HG02938 (cell line): Measurements from ENCODE around the gene CENPH.
"Not testable (repeated sequence)": the region's sequence is repeated elsewhere in the genome, so short reads cannot be mapped to it uniquely, and the experiment has no call there.

Source experiments
- ATAC-seq: cut with Tn5 transposase; IDR thresholded peaks from one replicate; pipeline ENCODE4 v1.9.1; 2021; ENCODE audit warnings: mild to moderate bottlenecking, moderate library complexity; ENCODE audit not compliant: unreplicated experiment

CENPH gene

DNA sequence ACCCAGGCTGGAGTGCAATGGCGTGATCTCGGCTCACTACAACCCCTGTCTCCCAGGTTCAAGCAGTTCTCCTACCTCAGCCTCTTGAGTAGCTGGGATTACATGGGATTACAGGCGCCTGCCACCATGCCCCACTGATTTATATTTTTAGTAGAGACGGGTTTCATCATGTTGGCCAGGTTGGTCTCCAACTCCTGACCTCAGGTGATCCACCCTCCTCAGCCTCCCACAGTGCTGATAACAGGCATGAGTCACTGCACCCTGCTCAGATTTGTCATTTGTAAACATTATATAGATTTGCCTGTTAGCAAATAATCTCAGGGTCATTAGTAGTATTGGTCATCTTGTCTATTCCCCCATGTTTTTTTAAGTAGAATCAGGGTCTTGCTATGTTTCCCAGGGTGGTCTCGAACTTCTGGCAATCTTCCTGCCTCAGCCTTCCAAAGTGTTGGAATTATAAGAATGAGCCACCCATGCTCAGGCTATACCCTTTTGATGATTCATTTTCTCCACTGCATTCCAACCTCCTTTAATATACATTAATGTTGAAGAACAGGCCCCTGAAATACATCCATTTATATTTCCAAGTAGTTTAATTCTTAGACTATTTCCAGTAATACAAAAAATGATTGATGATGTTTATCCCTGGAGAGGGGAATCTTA, 17.3 kb downstream of the CENPH start:
- no peak for ATAC-seq

DNA sequence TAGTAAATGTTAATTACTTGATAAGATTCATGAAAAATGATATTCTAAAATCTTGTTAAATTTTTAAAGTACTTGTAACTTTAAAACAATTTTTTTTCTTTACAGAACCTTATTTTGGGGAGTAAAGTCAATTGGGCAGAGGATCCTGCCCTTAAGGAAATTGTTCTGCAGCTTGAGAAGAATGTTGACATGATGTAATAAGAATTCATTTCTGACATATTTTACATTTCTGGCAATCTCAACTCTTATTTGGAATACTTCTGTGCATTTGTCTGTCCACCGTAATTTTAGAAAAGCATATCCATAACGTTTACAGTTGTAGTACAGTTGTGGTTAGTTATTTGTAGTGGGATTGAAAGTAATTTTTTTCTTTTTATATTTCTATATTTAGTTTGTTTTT, 20.2 kb downstream of the CENPH start:
- ATAC-seq: no peak

DNA sequence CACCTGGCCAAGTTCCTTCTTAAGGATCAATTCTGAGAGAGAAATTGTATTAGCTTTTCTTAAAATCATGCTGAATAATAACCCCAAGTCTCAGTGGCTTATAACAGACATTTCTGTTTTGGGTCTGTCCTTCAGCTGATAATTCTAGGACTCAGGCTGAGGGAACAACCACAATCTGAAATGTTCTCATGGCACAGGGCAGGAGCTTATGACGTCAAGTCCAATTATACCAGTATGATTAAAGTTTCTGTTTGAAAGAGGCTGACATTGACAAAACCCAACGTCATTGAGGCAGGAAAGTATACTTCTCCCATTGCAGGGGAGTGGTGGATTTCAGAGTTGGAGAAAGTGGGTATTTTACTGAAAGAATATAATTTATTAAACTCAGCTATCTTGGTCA, 21.8 kb downstream of the CENPH start:
- ATAC-seq: no peak

DNA sequence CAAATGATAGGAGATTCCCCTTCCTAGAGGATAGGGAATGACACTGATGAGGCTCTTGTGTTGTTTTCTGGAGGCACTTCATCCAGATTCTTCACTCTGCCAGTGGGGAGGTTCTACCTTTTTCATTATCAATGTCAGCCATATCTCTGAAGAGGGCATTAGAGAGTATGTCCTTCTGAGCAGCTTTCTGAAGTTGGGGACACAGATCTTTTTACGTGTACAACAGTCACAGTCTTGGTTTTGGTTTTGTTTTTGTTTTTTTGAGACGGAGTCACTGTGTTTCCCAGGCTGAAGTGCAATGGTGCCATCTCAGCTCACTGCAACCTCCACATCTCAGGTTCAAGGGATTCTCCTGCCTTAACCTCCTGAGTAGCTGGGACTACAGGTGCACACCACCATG, 22.6 kb downstream of the CENPH start:
- no peak for ATAC-seq

DNA sequence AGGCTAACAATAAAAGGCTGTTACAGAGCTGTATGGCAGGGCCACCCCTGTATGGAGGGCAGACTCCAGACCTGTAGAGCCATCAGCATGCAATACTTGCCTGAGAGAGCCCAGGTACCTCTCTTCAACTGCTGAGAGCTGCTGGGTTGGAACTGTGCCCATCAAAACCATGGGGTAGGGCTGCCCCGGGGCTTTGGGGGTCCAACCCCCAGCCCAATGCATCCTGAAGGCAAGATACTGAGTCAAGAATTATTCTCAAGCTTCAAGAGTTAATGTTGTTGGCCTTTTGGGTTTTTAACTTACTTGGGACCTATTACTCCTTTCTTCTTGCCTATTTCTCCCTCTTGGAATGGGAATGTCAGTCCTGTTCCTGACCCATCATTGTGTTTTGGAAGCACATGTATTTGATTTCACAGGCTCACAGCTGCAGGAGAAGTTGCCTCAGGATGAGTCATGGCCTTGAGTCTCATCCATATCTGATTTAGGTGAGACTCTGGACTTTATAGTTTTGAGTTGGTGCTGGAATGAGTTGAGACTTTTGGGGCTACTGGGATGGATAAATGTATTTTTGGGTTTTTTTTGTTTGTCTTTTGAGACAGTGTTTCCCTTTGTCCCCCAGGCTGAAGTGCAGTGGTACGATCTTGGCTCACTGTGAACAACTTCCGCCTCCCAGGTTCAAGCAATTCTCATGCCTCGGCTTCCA, 24.3 kb downstream of the CENPH start:
- ATAC-seq: no peak

DNA sequence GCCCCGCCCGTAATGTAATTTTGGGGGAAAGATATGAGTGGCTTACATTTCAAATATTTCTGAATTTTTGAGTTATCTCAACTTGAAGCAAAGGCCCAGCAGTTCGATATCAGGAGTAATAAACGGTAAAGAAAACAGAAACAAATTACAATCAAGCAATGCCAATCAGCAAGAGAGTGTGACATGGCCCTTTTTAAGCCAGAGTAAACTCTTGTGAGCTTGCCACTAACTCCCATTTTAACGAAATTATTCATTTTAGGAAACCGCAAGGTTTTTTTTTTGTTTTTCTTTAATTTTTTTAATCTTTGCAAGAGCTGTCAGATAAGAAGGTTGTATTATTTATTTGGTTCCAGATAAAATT, 27.7 kb downstream of the CENPH start:
- no peak for ATAC-seq

DNA sequence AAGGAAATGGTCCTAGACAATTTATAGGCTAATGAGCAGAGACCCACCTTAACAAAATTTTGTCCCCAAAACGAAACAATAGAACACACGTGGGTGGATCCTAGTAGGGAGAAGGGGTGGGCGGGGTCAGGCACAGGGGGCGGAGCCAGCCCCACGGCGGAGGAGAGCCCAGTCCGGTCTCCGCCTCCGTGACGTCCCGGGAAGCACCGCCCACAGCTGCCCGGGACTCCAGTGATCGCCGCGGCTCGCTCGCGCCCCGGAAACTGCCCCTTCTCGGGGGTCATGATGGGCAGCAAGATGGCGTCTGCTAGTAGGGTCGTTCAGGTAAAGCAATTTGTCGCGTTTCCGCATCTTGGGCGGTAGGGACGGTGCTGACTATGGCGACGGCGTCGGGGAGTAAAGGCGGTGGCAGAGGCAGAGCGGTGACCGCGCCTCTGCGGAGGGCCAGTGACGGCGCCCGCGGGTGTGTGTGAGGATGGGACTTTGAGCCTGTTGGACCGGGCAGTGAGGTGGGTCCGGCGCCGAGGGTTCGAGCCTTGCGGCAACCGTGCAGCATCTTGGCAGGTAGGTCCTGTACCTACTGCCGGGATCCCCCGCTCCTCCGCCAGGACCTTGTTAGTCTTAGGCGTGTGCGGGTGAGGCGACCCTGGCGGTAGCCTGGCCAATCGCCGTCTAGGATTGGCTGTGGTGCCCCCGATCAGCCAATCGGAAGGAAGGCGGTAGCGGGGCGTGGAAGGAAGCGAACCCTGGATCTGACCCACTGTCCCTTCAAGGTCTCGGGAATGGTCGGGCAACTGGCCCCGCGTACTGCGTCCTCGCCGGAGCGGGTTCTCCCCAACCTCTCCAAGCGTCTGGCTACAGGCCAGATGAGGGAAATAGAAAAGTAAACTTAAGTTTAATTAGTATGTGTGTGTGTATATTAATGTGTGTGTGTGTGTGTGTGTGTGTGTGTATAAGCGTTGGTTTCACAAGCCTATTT, 28.5 kb downstream of the CENPH start:
- ATAC-seq: peak; percentile 93

DNA sequence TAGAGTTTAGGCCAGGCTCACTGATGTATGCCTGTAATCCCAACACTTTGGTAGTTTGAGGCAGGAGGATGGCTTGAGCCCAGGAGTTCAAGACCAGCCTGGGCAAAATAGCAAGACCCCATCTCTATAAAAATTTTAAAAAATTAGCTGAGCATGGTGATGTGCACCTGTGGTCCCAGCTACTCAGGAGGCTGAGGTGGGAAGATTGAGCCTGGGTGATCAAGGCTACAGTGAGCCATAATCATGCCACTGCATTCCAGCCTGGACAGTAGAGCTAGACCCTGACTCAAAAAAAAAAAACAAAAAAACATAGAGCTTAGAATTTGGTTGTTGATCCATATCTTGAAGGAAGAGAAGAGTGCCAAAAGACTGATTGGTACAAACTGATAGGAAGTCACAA, 30.6 kb downstream of the CENPH start:
- no peak for ATAC-seq

DNA sequence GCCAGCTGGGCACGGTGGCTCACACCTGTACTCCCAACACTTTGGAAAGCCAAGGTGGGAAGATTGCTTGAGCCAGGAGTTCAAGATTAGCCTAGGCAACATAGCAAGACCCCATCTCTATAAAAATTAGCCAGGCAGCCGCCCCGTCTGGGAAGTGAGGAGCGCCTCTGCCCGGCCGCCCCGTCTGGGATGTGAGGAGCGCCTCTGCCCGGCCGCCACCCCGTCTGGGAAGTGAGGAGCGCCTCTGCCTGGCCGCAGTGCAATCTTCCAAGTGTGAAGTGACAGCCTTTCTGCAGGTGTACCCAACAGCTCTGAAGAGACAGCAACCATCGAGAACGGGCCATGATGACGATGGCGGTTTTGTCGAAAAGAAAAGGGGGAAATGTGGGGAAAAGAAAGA, 31.0 kb downstream of the CENPH start:
- not testable (repeated sequence) for ATAC-seq

DNA sequence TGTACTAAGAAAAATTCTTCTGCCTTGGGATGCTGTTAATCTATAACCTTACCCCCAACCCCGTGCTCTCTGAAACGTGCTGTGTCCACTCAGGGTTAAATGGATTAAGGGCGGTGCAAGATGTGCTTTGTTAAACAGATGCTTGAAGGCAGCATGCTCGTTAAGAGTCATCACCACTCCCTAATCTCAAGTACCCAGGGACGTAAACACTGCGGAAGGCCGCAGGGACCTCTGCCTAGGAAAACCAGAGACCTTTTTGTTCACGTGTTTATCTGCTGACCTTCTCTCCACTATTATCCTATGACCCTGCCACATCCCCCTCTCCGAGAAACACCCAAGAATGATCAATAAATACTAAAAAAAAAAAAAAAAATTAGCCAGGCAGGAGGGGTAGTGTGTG, 31.4 kb downstream of the CENPH start:
- not testable (repeated sequence) for ATAC-seq

DNA sequence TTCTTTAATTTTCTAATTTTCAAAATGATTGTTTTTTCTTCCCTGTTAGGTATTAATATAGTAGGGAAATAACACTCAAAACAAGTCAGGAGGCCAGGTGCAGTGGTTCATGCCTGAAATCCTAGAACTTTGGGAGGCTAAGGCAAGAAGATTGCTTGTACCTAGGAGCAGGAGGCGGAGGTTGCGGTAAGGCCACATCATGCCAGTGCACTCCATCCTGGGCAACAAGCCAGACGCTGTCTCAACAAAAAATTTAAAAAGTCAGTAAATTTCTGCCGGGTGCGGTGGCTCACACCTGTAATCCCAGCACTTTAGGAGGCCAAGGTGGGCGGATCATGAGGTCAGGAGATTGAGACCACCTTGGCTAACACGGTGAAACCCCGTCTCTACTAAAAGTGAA, 35.1 kb downstream of the CENPH start:
- no peak for ATAC-seq

DNA sequence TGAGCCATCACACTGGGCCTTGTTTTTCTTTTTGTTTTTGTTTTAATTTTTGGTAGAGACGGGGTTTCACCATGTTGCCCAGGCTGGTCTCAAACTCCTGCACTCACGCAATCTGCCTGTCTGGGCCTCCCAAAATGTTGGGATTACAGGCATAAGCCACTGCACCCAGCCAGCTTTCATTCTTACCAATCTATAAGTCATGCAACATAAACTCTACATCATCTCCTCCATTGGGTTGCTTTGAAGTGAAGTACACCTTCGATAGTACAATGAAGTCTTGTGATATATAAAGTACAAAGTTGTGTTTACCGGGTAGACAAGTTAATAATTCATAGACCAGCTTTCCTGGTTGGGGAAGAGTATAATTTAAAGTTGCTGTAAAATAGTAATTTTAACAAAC, 36.5 kb downstream of the CENPH start:
- ATAC-seq: no peak

DNA sequence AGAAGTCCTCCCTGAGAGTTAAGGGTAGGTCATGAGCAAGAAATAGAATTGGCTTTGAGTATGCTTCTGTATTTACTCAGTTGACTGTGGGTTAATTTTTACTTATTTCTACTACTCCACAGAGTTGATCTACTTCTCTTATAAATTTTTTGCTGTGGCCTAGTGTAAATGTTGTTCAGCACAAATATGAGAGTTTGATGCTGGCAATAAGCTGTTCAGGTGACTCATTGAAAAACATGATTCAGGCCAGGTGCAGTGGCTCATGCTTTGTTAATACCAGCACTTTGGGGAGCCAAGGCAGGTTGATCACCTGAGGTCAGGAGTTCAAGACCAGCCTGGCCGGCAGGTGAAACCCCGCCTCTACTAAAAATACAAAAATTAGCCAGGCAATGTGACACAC, 40.8 kb downstream of the CENPH start:
- ATAC-seq: no peak

DNA sequence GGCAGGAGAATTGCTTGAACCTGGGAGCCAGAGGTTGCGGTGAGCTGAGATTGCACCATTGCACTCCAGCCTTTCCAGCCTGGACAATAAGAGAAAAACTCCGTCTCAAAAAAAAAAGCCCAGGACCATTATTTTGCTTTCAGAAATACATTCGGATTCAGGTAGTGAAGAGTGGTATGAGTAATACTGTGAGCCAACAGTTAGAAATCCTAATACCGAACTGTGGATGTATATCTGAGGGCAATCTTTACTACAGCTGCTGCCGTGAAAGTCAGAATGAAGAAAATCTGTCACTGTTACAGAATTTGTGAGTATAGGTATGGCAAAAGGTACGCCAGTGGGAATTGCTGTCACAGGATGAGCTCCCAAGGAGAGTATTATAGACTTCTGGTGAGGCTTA, 41.9 kb downstream of the CENPH start:
- ATAC-seq: no peak

DNA sequence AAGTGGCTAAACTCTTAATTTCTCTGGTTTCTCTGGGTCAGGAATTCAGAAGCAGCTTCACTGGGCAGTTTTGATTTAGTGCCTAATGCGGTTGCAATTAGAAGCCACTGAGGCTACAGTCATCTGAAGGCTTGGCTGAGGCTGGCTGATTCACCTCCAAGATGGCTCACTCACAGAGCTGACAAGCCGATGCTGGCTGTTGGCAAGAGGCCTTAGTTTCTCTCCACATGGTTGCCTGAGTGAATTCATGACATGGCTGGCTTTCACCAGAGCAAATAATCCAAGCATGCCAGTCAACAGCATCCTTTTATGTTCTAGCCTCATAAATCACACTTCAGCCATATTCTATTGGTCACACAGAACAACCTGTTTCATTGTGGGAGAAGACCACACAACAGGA, 42.5 kb downstream of the CENPH start:
- ATAC-seq: no peak

DNA sequence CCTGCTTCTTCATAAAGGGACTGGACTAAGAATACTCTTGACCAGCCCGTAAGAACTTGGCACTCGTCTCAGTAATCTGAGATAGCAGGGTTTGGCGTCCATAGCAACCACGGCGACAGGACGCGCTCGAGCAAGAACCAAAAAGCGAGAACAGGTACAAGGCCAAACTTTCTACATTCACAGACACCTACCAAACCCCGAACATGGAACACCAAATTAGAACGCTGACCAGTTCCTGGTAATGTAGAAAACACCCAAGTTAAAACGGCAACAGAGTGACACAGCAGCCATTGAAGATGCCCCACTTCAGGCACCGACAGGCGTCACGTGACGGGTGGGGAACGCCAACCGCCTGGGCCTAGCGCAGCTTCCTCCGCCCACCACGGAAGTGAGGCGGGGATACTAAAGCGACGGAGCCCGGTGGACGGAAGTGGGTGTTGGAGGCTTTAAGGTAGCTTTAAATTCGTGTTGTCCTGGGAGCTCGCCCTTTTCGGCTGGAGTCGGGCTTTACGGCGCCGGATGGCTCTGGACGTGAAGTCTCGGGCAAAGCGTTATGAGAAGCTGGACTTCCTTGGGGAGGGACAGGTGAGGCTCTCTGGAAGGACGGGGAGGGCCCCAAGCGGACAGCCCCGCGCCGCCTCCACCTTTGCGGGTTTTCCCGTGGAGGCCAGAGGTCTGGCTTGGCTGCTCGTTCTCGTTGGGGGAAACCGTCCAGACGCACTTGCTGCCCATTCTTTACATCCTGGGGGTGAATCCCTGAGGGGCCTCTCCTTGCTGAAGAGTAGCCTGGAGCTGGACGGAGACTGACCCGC, 45.3 kb downstream of the CENPH start, which contains the start of gene CDK7:
Gene CDK7 (plus strand): TSS at position 430 of the 812 bp plus-strand sequence. CDS start 90 bp downstream, at position 520.
- ATAC-seq: peak; percentile 97

DNA sequence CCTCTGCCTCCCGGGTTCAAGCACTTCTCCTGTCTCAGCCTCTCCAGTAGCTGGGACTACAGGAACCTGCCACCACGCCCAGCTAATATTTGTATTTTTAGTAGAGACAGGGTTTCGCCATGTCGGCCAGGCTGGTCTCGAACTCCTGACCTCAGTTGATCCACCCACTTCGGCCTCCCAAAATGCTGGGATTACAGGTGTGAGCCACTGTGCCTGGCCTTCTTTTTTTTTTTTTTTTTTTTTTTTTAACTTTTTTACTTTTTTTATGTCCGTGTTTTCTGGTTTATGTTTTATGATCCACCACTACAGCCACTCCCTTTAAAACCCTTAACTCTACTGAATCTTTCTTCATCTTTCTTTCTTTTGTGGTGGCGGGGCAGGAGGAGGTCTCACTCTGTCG, 47.4 kb downstream of the CENPH start:
- ATAC-seq: not testable (repeated sequence)

DNA sequence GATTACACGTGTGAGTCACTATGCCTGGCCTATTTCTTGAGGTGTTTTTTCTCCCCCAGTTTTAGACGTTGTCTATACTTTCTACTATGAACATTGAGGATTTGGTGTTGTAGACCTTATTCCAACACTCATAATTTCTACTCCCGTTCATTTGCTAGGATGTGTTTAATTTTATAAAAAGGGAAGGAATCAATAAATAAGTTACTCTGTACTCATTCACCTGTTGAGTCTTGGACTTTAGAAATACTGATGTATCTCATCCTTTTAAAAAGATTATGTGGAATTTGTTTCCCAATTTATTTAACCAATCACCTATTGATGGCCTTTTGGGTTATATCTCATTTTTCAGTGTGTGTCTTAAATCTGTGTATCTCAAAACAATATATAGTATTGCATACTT, 48.5 kb downstream of the CENPH start:
- no peak for ATAC-seq

DNA sequence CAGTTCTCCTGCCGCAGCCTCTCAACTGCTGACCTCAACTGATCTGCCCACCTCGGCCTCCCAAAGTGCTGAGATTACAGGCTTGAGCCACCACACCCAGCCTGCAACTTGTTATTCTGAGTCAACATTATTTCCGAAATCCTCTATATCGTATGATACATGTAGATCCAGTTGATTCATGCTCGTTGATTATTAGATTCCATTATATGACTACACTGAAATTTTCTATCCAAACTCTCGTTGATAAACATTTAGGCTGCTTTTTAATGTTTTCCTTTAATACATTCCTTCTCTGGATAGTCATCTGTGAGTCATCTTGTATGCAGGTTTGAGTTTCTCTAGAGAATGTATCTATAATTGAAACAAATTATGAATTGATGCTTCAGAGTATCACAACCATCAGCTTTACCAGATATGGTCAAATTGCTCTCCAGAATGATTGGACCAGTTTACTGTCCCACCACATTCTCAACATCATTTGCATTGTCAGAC, 49.4 kb downstream of the CENPH start:
- no peak for ATAC-seq

DNA sequence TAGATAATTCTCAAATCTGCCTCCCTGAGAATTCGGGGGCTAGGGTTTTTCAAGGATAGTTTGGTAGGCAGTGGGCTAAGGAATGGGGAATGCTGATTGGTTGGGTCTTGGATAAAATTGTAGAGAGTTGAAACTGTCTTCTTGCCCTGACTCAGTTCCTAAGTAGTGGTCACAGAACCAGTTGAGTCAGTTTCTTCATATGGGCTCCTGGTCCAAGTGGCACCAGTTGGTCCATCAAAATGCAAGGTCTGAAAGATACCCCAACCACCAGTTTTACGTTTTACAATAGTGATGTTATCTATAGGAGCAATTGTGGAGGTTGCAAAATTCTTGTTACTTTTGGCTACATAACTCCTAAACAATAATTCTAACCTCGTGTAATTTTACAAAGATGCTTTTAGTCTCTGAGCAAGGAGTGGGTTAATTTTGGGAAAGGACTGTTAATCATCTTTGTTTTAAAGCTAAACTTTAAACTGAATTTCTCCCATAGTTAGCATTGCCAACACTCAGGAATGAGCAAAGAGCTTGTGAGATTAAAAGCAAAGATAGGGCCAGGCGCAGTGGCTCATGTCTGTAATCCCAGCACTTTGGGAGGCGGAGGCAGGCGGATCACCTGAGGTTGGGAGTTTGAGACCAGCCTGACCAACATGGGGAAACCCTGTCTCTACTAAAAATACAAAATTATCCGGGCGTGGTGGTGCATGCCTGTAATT, 53.0 kb downstream of the CENPH start:
- ATAC-seq: no peak
